GM21619 (cell line): ENCODE results near the gene C2orf72.
"Not testable (repeated sequence)": the region's sequence is repeated elsewhere in the genome, so short reads cannot be mapped to it uniquely, and the experiment has no call there.

ENCODE experiments used
- ATAC-seq: cut with Tn5 transposase; IDR thresholded peaks from one replicate; pipeline ENCODE4 v1.9.1; 2021; ENCODE audit not compliant: unreplicated experiment

The C2orf72 gene

DNA sequence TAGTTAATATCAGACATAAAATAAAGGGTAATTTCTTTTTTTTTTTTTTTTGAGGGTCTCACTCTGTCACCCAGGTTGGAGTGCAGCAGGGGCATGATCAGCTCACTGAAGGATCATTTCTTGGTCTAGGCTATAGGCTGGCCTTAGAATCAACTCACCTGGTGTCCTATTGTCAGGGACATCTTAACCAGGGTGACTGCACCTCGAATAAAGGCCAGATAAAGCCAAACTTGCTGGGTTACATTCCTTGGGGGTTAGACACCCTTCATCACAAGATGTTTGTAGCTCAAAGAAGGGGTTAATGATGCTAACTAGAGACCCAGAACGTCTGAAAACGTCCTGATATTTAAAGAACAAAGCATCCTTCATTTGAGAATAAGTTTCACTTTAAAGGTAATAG lies 23.5 kb upstream of the C2orf72 start:
- no peak for ATAC-seq

DNA sequence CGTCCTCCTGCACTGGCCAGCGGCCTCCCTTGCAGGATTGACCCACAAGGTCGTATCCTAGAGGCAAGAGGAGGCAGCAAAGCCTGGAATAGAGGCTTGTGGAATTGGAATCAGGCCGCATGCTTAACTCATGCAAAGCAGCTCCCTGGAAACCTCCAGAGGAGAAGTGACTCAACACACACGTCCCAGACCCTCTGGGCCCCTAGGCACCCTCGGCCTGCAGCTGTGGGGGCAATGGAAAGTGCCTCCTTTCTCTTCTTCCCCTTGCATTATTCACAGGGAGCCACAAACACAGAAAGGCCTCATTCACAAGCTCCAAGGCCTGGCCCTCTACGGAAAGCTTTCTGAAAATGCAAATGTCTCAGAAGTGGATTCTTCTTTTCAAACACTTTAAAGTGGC lies 21.8 kb upstream of the C2orf72 start:
- ATAC-seq, result no peak

DNA sequence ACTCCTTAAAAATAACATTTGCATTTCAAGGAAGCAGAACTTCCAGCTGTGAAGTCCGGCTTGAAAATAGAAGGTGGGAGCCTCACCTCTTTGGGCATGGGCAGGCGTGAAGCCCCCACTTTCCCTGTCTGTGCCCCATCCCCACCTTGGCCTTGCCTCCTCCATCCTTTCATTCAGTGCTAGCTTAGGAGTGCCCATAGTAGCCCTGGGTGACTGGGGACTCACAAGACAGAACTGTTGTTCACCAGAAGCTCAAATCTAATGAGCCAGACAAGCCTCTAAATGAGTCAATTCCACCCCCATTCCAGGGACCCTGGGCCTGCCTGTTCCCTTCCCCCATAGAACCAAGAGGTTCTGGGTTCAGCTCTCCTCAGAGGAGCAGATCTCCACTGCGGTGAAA lies 21.4 kb upstream of the C2orf72 start:
- ATAC-seq, result no peak

DNA sequence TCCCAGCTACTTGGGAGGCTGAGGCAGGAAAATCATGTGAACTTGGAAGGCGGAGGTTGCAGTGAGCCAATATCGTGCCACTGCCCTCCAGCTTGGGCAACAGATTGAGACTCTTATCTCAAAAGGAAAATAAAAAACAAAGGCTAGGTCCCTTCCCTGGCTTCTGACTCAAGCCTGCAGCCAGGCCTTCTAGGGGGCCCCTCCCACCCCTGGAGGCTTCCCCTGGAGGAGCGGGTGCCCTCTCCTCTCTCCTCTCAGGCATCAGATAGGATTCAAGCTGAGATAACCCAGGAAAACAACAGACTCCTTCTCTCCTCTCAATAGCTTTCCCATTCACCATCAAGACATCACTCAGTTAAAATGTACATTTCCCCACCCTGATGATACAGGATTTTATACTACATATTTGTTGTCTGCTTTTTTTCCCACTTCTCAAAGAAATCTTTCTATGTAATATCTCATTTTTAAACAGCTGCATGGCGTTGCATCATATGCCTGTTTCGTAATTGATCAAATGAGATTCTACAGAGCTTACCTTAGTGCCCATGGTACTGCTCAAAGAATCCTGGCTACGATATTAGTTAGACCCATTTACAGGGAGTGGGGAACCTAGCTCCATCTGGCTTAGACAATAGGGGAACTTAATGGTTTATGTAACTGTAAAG lies 20.6 kb upstream of the C2orf72 start:
- ATAC-seq, result no peak

DNA sequence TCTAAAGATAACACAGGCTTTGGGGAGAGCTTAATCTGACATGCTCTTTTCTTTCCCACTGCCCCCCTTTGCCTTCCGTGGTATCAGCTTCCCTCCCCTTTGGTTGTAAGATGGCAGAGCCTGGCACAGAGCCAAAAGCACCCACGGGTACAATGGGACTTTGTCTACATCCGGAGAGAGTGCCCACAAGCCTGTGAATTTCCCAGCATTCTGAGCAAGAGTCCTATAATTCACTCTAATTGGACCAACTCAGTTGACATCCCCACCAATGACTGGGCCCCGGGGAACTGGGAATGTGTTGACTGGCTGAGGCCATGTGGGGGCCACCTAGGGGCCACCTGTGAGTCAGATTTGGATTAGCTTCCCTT lies 20.1 kb upstream of the C2orf72 start:
- ATAC-seq, result no peak

DNA sequence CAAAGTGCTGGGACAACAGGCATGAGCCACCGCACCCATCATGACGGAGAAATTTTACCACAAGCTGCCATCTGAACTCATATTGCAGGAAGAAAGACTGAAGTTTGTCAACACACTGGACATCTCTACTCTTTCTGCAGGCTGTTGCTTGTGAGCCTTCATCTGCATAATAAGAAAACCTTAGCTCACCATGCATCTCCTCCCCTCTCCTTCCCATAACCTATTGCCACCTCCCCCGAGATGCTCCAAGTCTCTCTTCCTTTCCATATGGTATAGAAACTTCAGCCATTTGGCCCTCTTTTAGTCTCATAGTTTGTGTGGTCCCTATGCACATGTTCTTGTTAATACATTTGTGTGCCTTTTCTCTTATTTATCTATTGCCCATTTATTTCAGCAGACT lies 19.1 kb upstream of the C2orf72 start:
- ATAC-seq, result no peak

DNA sequence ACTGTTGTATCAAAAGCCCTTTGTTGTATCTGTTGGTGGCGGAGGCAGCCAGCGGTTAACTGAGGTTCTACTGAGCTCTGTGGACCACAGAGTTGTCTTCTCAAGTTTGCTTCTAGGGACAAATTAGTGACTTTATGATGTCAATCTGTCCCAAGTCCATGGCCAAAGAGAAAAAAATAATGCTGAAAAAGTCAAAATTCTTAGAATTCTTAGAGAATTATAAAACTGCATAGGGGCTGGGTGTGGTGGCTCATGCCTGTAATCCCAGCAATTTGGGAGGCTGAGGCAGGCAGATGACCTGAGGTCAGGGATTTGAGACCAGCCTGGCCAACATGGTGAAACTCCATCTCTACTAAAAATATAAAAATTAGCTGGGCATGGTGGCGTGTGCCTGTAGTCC lies 12.3 kb upstream of the C2orf72 start:
- ATAC-seq, result not testable (repeated sequence)

DNA sequence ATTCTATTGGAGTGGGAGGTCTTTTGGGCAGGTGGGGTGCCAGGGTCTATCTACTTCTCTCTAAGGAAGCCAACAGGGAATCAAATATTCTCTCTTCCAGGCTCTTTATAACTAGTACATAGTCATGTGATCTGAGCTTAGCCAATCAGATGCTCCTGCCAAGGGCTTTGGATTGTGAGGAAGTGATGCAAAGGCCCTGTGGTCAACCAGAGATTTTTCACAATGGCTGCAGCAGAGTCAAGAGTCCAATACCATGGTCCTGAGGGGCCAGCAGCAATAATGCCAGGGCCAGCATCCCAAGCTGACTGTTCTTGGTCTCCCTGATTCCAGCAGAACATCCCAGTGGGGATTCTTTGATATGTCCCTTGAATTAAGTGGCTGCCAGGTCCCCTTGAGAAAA lies 8.4 kb upstream of the C2orf72 start:
- no peak for ATAC-seq

DNA sequence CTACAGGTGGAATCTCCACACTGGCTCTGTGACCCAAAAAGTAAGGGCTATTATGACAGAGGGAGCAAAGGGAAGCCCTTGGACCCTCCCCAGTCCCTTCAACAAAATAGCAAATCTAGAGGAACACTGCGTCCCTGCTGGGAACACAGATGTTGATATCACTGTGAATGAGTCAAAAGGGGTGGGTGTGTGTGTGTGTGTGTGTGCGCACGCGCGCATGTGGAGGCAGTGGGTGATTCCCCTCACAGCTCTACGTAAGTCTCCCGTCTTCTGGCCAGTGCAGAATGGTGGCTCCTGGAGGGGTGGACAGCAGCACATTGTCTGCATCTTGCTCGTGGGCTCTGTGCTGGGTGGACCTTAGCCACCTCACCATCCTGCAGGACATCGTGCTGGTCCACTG lies 7.8 kb upstream of the C2orf72 start:
- no peak for ATAC-seq

DNA sequence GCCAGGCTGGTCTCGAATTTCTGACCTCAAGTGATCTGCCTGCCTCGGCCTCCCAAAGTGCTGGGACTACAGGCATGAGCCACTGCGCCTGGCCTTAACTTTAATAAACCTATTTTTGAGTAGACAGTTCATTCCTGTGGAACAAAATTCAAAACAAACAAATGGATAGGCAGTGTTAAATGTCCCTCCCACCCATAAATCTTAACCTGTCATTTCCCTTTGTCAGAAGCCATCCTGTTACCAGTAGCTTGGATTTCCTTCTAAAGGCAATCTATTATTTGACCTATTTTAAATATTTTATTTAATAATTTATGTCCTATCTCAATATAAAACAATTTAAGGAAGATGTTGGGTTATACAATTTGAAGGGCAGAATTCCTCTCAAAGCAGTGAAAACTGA lies 6.6 kb upstream of the C2orf72 start:
- ATAC-seq, result no peak

DNA sequence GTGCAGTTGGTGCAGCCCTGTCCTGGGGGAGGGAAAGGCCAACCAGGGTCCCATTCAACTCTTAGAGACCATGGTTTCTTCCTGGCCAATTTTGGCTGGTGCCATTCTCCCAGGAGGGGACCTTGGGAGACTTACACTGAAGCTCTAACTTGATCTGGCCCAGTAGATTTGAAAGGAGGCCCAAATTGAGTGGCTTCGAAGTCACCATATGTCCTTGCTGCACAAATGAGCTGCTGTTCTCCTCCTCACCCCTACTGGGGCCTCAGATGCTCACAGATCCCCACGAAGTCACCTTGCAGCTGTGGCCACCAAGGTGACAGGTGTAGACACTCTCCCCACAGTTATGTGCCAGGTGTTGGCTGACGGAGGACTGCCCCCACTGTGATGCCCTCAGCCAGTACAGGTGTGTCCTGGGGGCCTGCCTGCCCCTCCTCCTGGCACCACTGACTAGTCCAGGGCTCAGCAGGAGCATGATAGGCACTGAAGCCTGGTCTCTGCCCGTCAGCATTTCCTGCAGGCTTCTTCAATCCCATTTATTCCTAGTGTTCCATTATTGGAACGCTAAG lies 4.7 kb upstream of the C2orf72 start:
- ATAC-seq, result no peak

DNA sequence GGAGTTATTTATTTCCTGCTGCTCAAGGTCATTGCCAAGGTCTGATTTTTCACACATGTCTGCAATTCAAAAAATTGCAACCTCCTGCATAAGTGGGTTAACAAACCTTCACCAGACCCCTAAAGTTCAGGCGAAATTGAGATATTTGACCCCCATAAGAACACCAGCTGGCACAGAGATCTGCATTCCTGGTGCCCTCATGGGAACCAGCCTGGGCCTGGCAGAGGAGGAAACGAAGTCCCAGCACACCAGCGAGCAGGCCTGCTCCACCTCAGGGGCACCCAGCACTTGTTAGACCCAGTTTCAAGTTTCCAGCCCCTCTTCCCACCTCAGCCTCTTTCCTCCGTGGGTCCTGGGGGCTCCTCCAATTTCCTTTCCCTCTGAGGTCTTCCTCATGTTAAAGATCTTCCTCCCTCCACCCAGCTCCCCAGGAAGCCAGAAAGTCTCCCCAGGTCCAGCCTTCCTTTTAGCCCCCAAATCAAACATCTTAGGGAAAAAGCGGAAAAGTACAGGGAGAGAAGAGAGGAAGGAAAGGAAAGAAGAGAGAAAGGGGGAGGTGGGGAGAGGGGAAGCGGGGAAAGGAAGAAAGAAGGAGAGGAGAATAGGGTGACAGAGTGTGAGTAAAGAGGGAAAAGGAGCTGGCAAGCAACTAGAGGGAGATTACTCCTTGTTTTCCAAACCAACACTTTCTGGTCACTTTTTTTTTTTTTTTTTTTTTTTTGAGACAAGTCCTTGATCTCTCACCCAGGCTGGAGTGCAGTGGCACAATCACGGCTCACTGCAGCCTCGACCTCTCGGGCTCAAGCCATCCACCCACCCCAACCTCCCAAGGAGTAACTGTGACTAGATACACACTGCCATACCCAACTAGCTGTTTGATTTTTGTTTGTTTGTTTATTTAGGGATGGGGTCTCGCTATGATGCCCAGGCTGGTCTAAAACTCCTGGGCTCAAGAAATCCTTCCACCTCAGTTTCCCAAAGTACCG lies 3.9 kb upstream of the C2orf72 start:
- ATAC-seq, result no peak

DNA sequence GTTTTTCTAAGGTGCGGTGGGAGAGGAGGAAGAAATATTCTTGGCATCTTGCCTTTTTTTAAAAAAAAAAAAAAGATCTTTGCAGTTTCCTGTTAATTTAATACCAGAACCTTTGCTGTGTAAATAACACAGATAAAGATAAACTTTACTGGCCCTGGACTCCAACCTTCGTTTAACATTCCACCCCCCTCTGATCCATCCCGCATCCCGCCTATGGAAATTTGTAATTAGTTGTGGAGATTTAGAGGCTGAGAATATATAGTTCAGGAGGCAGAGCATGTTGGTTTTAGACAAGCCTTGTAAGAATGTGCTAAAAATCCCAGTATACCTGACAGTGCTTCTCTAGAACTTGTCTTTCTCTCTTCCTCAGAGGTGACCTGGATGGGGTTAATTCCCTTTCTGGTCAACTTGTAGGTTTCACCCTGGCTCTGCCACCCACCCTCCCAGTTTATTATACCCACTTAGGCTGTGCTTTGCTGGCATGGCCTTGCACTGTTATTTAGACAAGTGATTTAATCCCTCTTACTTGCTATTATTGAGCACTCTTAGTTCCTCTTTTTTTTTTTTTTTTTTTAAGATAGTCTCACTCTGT lies 2.9 kb upstream of the C2orf72 start:
- ATAC-seq, result no peak

DNA sequence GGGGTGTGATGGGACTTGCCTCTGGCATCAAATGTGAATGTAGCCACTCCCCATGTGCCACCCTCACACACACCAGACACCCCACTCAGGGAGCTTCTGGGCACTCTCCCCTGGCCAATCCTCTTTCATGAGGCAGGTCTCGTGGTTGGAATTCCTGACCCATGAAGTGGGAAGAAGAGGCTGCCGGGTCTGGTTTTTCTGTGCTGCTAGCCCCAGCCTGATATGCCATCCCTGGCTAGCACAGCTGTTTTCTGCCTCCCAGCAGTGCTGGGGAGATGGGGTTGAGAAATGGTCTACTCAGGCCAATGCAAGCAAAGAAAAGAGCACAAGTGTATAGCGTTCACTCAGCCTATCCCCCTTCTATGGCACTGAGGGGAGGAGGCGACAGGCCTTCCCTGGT lies 1.2 kb upstream of the C2orf72 start:
- ATAC-seq, result no peak

DNA sequence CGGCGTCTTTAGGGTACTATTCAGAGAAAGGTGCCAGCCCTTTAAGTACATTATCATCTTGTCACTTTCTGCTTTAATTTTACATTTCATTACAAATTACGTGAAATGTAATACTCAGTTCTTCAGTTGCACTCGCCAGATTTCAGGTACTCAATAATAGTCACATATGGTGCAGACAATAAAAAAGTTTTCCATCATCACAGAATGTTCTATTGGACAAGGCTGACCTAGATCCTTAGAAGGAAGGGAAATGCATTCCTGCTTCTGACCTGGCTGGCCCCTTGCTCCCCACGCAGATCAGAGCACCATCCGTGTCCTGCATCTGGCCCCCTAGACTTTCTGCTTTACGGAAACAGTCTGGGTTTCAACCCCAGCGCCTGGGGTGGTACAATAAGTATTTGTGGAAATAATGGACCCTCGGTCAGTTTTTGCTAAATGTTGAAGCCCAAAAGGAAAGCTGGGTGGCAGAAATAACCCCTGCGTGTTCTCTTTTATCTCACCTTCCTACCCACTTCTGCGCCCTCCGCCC lies 681 bp upstream of the C2orf72 start:
- no peak for ATAC-seq

DNA sequence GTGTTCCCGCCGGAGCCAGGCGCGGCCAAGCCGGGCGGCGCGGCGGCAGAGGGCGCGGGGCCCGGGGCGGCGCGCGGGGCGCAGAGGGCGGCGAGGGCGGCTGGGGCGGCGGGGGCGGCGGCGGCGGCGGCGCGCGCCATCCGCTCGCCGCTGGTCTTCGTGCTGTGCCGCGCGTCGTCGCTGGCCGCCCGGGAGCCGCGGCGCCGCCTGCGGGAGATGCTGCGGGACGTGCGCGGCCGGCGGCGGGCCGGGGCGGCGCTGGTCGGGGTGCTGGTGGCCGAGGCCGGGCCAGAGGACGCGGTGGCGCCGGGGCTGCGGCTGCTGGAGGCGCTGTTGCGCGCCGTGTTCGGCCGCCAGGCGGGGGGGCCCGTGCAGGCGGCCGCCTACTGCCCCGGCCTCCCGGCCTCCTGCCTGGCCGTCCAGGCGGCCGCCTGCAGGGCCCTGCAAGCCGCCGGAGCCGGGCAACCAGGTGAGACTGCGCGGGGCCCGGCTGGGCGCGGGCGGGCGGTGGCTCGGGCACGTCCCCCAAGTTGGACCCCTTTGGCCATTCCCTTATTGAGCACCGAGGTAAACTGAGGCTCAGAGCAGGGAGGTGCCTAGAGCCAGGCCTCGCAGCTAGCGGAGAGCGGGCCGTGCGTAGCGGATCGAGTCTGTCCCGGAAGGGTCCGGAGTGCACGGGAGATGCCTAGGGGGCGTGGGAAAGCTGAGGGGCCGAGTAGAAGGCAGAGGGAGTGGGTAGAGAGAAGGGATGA lies 584 bp downstream of the C2orf72 start:
- ATAC-seq, result no peak

DNA sequence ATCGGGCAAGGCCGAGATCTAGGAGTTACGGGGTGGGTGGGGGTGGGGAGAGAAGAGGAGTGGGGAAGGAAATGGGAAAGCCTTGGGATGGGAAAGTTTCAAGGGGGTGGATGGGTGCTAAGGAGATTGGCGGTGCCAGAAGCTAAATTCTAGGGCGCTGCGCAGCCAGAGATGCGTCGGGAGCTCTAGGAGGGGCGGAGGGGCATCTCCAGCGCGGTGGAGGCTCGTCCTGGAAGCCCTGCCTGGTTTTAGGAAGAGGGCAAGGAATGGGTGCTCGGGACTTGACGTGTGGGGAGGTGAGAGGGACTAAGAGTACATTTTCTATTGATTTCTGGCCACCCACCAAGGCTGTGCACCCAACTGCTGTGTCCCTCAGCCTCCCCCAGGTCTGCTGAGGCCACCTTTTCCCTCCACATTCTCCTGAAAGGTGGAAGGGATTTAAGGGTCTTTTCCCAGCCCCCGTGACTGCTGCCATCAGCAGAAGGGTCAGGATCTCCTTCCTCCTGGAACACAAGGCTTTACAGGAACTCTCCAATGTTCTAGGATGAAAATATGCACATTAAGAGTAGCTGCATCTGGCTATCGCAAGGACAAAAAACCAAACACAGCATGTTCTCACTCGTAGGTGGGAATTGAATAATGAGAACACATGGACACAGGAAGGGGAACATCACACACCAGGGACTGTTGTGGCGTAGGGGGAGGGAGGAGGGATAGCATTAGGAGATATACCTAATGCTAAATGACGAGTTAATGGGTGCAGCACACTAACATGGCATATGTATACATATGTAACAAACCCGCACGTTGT lies 1.4 kb downstream of the C2orf72 start:
- ATAC-seq, result no peak

DNA sequence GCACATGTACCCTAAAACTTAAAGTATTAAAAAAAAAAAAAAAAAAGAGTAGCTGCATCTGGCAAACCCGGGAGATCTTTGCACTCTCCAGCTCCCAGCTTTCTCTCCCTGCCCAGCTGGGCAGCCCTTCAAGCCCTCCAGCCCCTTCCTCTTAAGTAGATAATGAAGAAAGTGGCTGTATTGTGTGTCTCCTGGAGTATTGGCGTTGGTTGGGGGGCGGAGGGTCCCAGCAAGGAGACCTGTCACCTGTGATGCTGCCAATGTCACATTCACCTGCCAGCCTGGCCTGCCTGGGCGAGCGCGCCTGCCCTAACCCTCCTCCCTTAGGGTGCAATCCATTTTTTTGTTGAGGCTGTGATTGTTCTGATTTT lies 2.0 kb downstream of the C2orf72 start:
- no peak for ATAC-seq

DNA sequence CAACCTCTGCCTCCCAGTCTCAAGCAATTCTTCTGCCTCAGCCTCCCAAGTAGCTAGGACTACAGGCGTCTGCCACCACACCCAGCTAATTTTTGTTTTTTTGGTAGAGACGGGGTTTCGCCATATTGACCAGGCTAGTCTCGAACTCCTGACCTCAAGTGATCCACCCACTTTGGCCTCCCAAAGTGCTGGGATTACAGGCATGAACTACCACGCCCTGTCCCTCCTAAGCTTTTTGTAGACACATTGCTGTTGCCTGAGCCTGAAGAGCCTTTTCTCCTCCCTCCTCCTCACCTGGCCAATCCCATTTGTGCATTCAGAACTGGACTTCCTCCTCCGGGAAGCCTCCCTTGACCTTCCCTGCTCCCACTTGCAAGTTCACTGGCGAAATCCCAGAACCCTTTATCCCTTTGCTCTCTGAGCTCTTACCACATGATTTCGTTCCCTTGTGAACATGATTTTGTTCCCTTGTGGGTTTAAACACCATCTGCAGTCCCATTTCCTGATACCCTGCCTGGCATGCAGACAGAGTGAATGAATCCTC lies 2.6 kb downstream of the C2orf72 start:
- ATAC-seq, result no peak
